HG03103 (cell line): ENCODE measurements around the gene OPRD1.
"Not testable (repeated sequence)": the region's sequence is repeated elsewhere in the genome, so short reads cannot be mapped to it uniquely, and the experiment has no call there.

Source experiments
- ATAC-seq: cut with Tn5 transposase; IDR thresholded peaks from one replicate; pipeline ENCODE4 v1.9.1; 2021; ENCODE audit warnings: low read depth; ENCODE audit not compliant: unreplicated experiment

The OPRD1 gene

DNA sequence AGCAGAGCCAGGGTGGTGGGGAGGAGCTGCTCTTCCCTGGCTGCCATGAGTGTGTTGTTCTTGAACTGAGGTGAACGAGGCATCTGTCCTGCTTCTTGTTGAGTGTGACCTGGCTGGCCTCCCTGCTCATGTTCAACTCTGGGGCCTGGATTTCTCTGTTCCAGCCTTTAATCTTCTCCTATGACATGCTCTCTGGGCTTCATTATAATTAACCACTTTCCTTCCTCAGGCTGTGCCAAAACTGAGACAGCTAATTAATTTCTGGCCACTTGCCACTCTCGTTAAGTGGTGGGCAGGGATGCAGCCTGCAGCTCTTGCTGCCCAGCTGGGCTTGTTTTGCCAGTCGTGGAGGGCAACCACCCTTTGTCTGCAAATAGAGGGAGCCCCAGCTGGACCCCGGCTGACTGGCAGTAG, 23.3 kb downstream of the OPRD1 start:
- ATAC-seq: no peak

GRCh38 chr1:28836421-28836956, 24.5 kb downstream of the OPRD1 start:
- ATAC-seq: no peak

DNA sequence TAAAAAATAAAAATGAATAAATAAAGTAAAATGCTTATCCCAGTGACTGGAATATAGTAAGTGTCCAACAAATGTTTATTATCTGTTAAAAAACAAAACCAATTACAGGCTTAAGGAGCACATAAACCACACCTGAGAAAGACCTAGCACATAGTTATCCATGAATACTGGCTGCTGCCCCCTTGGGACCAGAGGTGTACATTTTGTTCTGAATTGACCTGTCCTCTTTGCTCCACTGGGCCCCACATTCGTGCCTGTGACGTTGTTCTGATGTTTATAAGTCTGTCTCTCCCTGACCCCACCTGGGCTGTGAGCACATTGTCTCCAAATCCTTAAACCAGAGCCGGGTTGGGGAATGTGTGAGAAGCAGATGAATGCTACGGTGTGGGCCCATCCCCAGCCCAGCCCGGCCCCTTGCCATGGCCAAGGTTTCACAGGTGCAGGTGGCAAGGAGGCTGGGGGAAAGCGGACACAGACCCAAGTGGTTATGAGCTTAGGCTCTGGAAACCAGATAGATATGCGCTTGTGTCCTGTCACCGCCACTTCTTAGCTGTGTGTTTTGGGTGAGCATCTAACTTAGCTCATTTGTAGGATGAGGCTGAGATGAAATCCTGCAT, 29.1 kb downstream of the OPRD1 start:
- no peak for ATAC-seq

DNA sequence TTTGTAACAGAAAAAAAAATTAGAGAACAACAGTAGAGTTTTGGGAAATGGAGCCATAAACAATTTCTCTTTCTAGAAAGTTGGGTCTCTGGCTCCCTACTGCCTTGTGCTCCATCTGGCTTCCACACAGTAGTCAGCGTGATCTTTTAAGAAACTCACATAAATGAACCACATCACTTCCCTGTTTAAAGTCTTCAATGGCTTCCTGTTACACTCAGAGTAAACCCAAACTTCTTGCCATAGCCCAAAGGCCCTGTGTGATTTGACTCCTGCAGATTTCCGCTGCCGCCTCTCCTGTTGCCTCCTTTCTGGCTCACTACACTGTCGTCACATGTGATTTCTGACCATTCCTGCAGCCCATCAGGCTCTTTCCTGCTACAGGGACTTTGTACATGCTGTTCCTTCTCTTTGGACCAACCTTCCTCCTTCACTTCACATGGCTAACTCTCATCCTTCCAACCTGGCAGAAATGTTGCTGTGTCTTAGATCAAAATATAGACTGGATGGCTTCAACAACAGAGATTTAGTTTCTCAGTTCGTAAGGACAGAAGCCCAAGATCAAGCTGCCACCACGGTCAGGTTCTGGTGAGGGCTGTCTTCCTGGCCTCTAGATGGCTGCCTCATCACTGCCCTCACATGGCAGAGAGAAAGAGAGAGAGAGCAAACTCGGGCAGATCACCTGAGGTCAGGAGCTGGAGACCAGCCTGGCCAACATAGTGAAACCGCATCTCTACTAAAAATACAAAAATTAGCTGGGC, 34.0 kb downstream of the OPRD1 start:
- no peak for ATAC-seq

DNA sequence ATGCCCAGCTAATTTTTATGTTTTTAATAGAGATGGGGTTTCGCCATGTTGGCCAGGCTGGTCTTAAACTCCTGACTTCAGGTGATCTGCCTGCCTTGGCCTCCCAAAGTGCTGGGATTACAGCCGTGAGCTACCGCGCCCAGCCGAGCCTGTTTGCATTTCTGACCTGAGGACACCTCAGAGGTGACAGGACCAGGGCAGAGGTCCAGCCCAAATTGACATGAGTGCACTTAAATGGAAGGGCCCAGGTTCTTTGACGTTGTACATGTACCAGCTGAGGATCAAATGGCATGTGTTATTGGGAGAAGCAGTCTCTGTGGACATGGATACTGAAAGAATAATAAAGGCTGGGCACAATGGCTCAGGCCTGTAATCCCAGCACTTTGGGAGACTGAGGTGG, 35.2 kb downstream of the OPRD1 start:
- not testable (repeated sequence) for ATAC-seq

DNA sequence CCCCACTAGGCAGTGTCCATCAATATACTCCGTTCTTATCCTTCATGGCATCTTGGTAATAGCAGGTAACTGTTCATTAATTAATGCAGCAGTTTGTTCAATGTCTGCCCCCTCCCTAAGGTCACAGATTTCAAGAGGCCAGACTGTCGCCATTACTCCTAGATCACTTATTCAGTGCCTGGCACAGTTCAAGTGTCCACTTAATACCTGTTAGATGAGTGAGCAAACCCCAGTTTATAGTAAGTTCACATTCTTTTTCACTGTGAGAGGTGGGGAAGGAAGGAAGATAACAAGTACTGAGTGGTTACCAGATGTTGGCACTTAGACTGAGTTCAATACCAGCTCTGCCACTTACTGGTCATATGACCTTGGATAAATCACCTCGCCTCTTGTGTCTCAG, 36.4 kb downstream of the OPRD1 start:
- ATAC-seq: no peak

DNA sequence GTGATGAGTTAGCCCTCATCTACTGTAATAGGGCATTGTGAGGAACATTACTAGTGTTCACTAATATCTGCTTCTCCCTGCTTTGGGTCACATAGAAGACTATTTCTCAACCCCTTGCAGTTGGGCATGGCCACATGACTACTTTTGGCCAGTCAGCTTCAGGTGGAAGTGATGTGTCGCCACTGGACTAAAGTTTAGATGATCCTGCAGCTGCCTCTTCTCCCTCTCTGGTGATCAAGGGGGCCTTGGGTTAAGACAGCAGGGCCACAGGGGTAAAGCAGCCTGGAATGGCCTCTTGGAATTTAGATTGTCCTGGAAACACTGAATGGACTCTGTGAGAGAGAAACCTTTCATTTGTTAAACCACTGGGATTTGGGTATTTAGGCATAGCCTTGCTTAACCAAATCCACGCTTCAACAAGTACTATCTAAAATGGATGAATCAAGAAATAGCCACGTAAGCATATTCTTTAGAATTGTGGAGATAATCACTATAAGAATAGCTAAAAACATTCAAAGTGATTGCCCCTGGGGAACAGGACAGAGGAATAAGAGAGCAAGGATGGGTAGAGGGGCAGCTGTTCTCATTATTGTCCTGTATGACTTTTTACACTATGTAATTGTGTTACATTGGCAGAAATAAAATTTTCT, 41.2 kb downstream of the OPRD1 start:
- no peak for ATAC-seq

DNA sequence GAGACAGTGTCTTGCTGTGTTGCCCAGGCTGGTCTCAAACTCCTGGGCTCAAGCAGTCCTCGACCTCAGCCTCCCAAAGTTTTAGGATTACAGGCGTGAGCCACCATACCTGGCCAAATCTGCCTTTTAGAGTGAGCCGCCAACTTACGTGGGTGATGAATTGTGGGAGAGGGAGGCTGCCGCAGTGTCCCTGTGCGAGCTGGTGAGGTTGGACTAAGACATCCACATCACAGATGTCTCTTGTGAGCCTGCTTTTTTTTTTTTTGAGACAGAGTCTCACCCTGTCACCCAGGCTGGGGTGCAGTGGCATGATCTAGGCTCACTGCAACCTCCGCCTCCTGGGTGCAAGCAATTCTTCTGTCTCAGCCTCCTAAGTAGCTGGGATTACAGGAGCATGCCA, 42.4 kb downstream of the OPRD1 start:
- not testable (repeated sequence) for ATAC-seq

DNA sequence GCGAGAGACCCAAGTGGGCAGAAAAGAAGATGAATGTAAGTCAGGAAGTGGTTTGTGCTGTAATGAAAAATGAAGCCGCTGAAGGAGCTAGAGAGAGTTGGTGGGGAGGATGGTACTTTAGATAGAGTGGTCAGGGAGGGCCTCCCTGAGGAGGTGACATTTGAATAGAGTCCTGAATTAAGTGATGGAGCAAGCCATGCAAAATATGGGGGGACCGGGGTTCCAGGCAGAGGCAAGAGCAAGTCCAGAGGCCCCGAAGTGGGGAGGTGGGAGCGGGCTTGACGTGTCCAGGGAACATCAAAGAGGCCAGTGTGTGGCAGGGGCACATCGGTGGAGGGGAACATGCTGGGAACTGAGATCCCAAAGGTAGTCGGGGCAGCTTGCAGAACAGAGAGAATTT, 43.1 kb downstream of the OPRD1 start:
- ATAC-seq: no peak

DNA sequence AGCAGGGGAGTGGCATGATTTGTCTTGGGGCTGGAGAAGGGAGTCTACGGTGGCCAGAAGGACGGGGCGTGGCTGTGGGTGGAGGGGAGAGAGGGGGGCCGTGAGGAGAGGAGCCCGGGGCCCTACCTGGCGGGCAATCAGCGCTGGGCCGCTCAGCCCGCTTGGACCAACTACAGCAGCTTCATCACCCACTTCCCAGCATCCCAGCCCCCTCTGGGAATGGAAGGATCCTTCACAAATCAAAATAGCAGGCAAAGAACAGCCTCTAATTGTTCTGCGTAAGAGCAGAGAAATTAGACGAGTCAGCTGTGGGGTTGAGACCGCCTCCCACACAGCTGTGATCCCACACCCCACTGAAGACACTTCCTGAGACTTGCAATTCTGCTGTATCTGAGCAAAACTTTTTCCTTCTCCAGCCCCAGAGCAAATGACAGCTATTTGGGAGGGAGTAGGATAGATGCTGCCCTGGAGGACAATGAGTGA, 43.5 kb downstream of the OPRD1 start:
- ATAC-seq: no peak

GRCh38 chr1:28855969-28856368, 44.0 kb downstream of the OPRD1 start:
- no peak for ATAC-seq

DNA sequence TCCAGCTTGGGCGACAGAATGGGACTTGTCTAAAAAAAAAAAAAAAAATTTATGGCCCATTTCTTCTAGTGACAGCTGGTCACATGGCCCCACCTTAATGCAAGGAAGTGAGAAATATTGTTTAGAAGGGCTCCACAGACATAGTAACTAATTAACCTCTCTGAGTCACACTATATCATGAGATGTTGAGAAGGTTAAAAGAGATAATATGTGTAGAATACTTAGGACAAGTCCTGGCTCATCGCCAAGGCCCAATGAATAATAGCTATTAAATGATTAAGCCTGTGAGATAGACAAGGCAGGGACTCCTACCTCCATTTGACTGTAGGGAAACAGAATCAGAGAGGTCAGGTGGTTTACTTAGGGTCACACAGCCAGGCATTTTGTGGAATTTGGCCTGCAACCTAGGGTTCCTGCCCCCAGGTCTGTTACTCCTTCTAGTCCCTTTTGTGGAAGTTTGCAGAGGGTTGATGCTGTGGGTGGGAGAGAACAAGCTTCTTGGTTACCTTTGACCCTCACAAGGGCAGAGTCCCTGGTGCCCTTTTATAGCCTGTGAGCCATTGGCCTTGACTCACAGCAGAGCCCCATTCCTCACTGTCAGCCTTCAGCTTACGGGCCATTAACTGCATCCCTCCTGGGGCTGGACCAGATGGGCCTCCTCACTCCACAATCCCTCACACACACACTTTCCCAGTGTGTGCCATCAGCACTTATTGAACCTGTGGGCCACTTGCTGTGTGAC, 48.5 kb downstream of the OPRD1 start:
- ATAC-seq: no peak

DNA sequence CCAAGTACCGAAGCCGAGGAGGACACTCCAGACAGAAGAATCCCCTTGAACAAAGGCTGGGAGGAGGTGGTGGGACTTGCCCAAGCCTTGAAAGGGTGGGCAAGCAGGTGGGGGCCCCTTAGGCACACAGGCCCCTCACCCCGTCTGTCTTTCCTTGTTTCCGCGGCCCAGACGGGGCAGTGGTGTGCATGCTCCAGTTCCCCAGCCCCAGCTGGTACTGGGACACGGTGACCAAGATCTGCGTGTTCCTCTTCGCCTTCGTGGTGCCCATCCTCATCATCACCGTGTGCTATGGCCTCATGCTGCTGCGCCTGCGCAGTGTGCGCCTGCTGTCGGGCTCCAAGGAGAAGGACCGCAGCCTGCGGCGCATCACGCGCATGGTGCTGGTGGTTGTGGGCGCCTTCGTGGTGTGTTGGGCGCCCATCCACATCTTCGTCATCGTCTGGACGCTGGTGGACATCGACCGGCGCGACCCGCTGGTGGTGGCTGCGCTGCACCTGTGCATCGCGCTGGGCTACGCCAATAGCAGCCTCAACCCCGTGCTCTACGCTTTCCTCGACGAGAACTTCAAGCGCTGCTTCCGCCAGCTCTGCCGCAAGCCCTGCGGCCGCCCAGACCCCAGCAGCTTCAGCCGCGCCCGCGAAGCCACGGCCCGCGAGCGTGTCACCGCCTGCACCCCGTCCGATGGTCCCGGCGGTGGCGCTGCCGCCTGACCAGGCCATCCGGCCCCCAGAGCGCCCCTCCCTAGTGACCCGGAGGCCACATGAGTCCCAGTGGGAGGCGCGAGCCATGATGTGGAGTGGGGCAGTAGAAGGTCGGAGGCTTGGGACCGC, 50.8 kb downstream of the OPRD1 start:
- no peak for ATAC-seq

DNA sequence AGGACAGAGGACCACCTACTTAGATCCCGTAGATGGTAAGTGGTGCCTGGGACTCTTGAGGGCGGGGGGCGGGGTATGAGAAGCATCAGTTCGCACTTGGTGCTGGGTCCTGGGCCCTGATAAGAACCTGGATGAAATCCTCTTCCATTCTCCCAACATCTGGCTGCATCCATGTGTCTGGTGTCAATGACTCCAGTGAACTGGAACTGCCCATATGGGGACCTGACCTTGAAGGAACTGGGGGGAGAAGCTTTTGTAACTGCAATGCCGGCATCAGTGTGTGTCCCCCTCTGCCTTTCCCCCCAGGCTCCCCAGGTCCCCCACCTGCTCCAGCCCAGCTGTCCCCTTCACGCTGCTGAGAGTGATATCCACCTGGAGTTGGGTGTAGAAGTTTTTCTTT, 52.7 kb downstream of the OPRD1 start:
- ATAC-seq: no peak

- ATAC-seq: no peak
Measured at GRCh38 chr1:28865997-28866650, 54.2 kb downstream of the OPRD1 start.

DNA sequence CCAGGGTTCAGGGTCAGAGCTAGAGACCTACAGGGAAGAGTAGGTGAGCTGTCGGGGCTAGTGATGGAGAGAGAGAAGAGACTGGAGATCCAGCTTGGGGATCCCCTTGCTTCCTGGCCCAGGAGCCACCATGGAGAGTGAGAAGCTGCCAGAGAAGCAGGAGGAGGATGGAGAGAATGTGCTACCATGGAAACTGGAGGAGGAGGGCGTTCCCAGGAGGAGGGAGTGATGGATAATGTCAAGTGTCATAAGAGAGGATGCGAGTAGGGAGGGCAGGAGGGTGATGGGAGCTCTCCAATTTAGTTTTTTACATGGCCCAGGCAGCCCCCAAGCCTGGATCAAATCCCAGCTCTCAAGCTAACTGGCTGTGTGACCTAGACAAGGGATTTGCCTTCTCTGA, 55.9 kb downstream of the OPRD1 start:
- no peak for ATAC-seq

GRCh38 chr1:28869952-28870351, 58.0 kb downstream of the OPRD1 start:
- ATAC-seq: no peak

DNA sequence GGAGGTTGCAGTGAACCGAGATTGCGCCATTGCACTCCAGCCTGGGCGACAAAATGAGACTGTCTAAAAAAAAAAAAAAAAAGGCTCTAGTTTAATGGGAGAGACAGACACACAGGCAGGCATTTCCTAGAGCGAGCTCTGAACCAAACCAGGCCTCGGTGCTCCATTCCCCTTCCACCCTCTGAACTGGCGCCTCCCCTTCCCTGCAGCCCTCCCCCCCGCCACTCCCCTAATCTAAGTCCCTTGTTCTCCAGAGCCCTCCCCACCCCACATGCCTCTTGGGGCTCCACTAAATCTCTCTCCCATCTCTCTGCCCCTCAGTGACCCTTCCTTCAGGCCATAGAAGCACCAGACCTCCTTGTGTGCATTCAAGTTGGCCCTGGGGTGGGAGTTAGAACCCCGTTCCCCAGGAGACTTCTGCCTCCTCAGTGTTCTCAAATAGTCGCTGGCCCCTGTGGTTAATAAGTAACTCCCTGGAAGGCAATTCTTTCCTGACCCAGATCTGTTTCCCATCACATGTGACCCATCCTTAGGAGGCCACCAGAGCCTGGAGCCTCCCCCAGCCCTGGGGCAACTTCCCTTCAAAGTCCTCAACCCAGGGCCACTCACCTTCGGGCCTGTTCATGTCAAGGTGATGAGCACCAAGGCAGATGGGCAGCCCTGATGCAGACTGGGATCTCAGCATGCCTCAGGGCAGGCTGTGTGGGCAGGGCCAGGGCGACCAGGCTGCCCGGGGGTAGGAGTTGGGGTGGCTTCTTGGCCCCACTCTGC, 59.8 kb downstream of the OPRD1 start:
- no peak for ATAC-seq

DNA sequence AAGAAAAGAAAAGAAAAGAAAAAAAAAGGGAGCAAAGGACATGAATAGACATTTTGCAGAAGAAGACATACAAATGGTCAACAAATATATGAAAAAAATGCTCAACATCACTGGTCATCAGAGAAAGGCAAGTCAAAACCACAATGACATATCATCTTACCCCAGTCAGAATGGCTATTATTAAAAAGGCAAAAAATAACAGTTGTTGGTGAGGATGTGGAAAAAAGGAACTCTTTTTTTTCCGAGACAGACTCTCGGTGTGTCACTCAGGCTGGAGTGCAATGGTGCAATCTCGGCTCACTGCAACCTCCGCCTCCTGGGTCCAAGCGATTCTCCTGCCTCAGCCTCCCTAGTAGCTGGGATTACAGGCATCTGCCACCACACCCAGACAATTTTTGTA, 63.2 kb downstream of the OPRD1 start:
- ATAC-seq: not testable (repeated sequence)
